GM18868 (cell line): ENCODE results near the gene OR5H15.
A peak's percentile ranks its signal among the peaks of the same experiment; 100 is the strongest.
"Not testable (repeated sequence)": the region's sequence is repeated elsewhere in the genome, so short reads cannot be mapped to it uniquely, and the experiment has no call there.

Experiments used
- ATAC-seq: cut with Tn5 transposase; IDR thresholded peaks from one replicate; pipeline ENCODE4 v1.9.1; 2021; ENCODE audit warnings: mild to moderate bottlenecking, moderate library complexity; ENCODE audit not compliant: unreplicated experiment

OR5H15 gene

DNA sequence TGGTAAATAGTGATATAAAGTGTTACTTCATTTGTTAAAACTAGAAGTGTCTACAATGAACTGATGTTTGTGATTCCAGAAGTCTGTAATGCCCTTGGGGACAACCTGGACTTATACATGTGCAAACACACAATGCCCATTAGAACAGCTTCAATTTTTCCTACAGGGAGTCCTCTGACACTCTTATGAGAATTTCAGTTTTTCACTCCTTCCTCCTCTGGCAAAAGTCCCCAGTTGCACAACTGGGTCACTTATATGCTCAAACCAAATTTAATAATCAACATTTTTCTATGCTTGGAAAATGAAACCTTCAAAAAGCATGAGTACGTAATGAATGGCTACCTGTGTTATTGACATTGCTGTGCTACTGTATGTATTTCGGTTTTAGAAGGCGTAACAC, at the start of gene OR5H15:
TSS of gene OR5H15 (plus strand) at position 301 of the 400 bp plus-strand sequence. CDS start 2,004 bp downstream, outside the sequence.
- no peak for ATAC-seq

- no peak for ATAC-seq
Observed at GRCh38 chr3:98130421-98130820, 36.1 kb upstream of the OR5H15 start, which contains the start of gene OR5H1. Gene OR5H1, plus strand, starts transcription at chr3:98130721. Its CDS starts 1,977 bp downstream, at chr3:98132698.

DNA sequence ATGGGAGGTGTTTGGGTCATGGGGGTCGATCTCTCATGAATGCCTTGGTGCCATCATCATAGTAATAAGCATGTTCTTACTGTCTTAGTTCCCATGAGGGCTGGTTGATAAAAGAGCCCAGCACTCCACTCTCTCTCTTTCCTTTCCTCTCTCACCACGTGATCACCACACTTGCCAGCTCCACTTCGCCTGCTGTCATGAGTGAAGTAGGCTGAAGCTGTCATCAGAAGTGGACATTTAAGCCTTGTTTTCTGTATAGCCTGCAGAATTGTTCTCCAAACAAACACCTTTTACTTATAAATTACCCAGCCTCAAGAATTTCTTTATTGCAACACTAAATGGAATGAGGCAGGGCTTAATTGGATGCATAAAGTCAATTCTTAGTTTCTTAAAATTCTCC, 29.9 kb upstream of the OR5H15 start:
- peak; percentile 41 for ATAC-seq

GRCh38 chr3:98137826-98138557, 28.5 kb upstream of the OR5H15 start:
- ATAC-seq: not testable (repeated sequence)

GRCh38 chr3:98140531-98140930, 26.0 kb upstream of the OR5H15 start:
- no peak for ATAC-seq

- no peak for ATAC-seq
Observed at GRCh38 chr3:98147179-98147578, 19.3 kb upstream of the OR5H15 start, which contains the start of gene OR5H14. Gene OR5H14, plus strand, starts transcription at chr3:98147479. Its CDS starts 1,907 bp downstream, at chr3:98149386.

GRCh38 chr3:98148751-98149150, 17.7 kb upstream of the OR5H15 start:
- no peak for ATAC-seq

DNA sequence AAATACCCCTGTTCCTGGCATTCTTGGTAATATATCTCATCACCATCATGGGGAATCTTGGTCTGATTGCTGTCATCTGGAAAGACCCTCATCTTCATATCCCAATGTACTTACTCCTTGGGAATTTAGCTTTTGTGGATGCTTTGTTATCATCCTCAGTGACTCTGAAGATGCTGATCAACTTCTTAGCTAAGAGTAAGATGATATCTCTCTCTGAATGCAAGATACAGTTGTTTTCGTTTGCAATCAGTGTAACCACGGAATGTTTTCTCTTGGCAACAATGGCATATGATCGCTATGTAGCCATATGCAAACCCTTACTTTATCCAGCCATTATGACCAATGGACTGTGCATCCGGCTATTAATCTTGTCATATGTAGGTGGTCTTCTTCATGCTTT, 17.0 kb upstream of the OR5H15 start:
- ATAC-seq: not testable (repeated sequence)

GRCh38 chr3:98151241-98151640, 15.3 kb upstream of the OR5H15 start:
- no peak for ATAC-seq

- no peak for ATAC-seq
Observed at GRCh38 chr3:98171071-98171470, 4.6 kb downstream of the OR5H15 start.

GRCh38 chr3:98172621-98173020, 6.1 kb downstream of the OR5H15 start:
- ATAC-seq: no peak

GRCh38 chr3:98180319-98180890, 13.9 kb downstream of the OR5H15 start:
- no peak for ATAC-seq

GRCh38 chr3:98182196-98182595, 15.7 kb downstream of the OR5H15 start:
- no peak for ATAC-seq

GRCh38 chr3:98185180-98185579, 18.7 kb downstream of the OR5H15 start:
- ATAC-seq: no peak

GRCh38 chr3:98188545-98188944, 22.0 kb downstream of the OR5H15 start:
- ATAC-seq: peak; percentile 86

DNA sequence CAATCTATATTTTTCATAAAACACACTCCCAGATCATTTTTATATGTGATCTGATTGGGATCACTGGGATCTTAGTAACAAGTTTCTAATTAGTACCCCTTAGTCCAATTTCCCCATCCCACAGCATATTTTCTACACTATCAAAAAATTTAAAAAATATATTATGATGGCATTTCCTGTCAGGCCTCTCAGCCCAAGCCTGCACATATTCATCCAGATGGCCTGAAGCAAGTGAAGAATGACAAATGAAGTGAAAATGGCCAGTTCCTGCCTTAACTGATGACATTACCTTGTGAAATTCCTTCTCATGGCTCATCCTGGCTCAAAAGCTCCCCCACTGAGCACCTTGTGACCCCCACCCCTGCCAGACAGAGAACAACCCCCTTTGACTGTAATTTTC, 24.4 kb downstream of the OR5H15 start:
- ATAC-seq: not testable (repeated sequence)

- not testable (repeated sequence) for ATAC-seq
Observed at GRCh38 chr3:98196293-98196692, 29.8 kb downstream of the OR5H15 start.

DNA sequence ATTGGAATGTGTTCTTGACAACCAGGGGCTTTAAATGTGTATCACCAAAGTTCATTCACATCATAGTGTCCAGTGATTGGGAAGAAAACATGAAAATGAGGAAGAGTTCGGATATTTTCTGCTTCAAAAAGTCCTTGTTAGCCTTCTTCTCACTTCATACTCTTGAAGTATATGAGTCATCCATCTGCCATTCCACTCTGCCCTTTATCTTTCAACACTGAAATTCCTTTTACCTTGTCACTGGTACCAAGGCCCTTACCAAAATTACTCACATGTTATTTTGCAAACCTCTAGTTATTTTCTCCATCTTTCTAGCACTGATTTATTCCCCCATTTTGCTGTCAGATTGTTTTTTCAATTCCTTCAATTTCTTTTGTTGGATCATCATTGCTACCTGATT, 32.5 kb downstream of the OR5H15 start:
- ATAC-seq: no peak

DNA sequence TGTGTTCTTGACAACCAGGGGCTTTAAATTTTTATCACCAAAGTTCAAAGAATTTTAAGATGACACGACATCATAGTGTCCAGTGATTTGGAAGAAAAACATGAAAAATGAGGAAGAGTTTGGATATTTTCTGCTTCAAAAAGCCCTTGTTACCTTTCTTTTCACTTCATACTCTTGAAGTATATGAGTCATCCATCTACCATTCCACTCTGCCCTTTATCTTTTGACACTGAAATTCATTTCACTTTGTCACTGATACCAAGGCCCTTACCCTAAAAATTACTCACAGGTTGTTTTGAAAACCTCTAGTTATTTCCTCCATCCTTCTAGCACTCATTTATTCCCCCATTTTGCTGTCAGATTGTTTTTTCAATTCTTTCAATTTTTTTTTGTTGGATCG, 42.7 kb downstream of the OR5H15 start:
- peak; percentile 63 for ATAC-seq

GRCh38 chr3:98213276-98213675, 46.8 kb downstream of the OR5H15 start:
- no peak for ATAC-seq

GRCh38 chr3:98215051-98215450, 48.6 kb downstream of the OR5H15 start:
- no peak for ATAC-seq
